T-helper 2 cell (primary cell): ENCODE measurements around the gene PRR32.
"Not testable (repeated sequence)": the region's sequence is repeated elsewhere in the genome, so short reads cannot be mapped to it uniquely, and the experiment has no call there.

ENCODE experiments used
- DNase-seq, 5 experiments: peaks; one replicate each; pipeline versions ENCODE4 v3.0.0 to v3.0.0-alpha.2; 2012 to 2022
- total RNA-seq, 2 donors: gene quantifications; one replicate each; lab custom pipeline; 2026; lab: John Stamatoyannopoulos, UW

The PRR32 gene
- 0 reads per million in 2 donors for total RNA-seq

GRCh38 chrX:126819429-126819828 lies at the start of gene PRR32:
TSS of gene PRR32 (plus strand) at chrX:126819729. CDS start at chrX:126819844, 115 bp downstream.
- DNase-seq = no peak

- DNase-seq = no peak
Observed at GRCh38 chrX:126770179-126770578, 49.4 kb upstream of the PRR32 start.

- DNase-seq = no peak
Observed at GRCh38 chrX:126785539-126785938, 34.0 kb upstream of the PRR32 start.

- DNase-seq = no peak
Observed at GRCh38 chrX:126799059-126799458, 20.5 kb upstream of the PRR32 start.

- DNase-seq = not testable (repeated sequence)
Observed at GRCh38 chrX:126806784-126807183, 12.7 kb upstream of the PRR32 start.

- DNase-seq = no peak
Observed at GRCh38 chrX:126815806-126816205, 3.7 kb upstream of the PRR32 start.

- DNase-seq = no peak
Observed at GRCh38 chrX:126820700-126821420, 1.3 kb downstream of the PRR32 start.

- no peak for DNase-seq
Observed at GRCh38 chrX:126824338-126825007, 4.9 kb downstream of the PRR32 start.

- no peak for DNase-seq
Observed at GRCh38 chrX:126825566-126826193, 6.2 kb downstream of the PRR32 start.

- DNase-seq = no peak
Observed at GRCh38 chrX:126836186-126836585, 16.7 kb downstream of the PRR32 start.

GRCh38 chrX:126847143-126847542 lies 27.6 kb downstream of the PRR32 start:
- no peak for DNase-seq

GRCh38 chrX:126855839-126856524 lies 36.5 kb downstream of the PRR32 start:
- DNase-seq = no peak
